Keratinocyte (primary cell): Measurements from ENCODE around the gene PRADC1.

Source experiments
- EZH2 ChIP-seq: IDR thresholded peaks from one replicate; pipeline ENCODE4 v1.6.1; 2012; ENCODE audit warnings: inconsistent platforms, mild to moderate bottlenecking, low read length, moderate library complexity
- TF ChIP-seq, protein P1 (sequence below), 3 experiments: IDR thresholded peaks in 1 of 3; conservative IDR thresholded peaks in 1 of 3; optimal IDR thresholded peaks in 1 of 3; 2 replicates in 2 of 3; 3 replicates in 1 of 3; pipeline versions ENCODE3 to v1.5.1; 2011; ENCODE audit warnings: low read length in 3 of 3, mild to moderate bottlenecking in 3 of 3, moderate library complexity in 2 of 3, control low read depth in 1 of 3, inconsistent platforms in 1 of 3; ENCODE audit not compliant: insufficient read depth in 2 of 3; ENCODE audit errors: extremely low read depth in 1 of 3

DNA sequence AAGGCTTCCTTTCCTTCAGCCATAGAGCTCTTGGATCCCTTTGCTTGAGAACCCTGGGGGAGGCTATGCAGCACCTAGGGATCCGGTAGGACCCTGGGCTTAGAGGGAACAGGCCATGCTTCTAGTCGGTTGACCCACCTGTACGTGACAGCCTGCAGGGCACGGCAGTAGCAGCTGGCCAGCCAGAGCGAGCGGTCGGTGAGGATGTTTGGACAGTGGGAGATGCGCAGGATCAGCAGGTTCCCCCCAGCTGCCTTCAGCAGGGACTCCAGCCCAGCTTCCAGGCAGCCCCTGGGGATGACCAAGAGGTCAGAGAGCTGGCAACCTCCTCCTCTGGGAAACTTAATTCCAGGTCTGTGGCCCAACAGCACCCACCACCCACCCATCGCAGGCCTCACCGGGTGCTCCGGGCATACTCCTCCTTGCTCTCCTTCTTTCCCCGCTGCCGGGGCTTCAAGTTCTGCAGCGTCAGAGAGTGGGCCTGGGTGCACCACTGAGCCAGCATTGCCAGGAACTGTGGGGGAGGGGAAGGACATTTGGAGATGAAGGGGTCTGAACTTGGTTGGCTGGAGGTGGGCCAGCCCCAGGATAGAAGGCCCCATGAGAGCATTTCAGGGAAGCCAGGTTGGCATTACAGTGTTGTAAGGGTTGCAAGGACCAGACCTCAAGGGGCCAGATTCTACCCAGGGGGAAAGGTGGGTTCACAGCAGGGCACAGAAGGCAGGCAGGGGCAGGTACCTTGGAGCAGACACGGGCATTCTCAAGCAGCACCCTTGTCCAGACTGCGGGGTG lies 30.7 kb upstream of the PRADC1 start:
- TF ChIP-seq, protein P1, sequence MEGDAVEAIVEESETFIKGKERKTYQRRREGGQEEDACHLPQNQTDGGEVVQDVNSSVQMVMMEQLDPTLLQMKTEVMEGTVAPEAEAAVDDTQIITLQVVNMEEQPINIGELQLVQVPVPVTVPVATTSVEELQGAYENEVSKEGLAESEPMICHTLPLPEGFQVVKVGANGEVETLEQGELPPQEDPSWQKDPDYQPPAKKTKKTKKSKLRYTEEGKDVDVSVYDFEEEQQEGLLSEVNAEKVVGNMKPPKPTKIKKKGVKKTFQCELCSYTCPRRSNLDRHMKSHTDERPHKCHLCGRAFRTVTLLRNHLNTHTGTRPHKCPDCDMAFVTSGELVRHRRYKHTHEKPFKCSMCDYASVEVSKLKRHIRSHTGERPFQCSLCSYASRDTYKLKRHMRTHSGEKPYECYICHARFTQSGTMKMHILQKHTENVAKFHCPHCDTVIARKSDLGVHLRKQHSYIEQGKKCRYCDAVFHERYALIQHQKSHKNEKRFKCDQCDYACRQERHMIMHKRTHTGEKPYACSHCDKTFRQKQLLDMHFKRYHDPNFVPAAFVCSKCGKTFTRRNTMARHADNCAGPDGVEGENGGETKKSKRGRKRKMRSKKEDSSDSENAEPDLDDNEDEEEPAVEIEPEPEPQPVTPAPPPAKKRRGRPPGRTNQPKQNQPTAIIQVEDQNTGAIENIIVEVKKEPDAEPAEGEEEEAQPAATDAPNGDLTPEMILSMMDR (optimal IDR thresholded peaks at IDR 0.05 in 1 of 3, IDR thresholded peaks at IDR 0.05 in 1 of 3, conservative IDR thresholded peaks at IDR 0.05 in 1 of 3; ENCODE audit: extremely low read depth in 1 of 3, insufficient read depth in 2 of 3, low read length in 3 of 3) = no peak
- no peak for TF ChIP-seq EZH2
